SKM-1 (cell line): Measurements from ENCODE around the gene ANKFN1.
"Not testable (repeated sequence)": the region's sequence is repeated elsewhere in the genome, so short reads cannot be mapped to it uniquely, and the experiment has no call there.

Source experiments
- DNase-seq: peaks from one replicate; lab custom pipeline; 2025; ENCODE audit not compliant: unreplicated experiment; lab: John Stamatoyannopoulos, UW

Gene ANKFN1

GRCh38 chr17:56322991-56323390 is 169.7 kb downstream of the ANKFN1 start:
- DNase-seq: no peak

DNA sequence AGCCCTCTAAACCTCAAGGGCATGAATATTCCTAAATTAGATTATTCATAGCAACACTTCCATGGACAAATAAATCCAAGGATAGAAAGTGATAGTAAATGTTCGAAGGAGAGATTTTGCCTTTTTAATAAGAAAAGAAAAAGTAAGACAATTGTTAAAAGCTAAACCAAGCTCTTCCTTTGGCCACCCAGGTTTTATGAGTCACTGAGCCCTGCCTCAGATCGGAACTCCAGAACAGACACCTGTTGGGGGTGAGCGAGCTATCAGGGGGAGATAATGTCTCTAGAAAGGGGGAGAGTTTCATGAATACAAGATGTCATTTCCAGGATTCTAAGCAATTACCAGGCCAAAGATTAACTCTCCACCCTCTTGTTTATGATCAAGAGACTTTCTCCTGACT is 171.4 kb downstream of the ANKFN1 start:
- DNase-seq: no peak

- DNase-seq: no peak
Observed at GRCh38 chr17:56325313-56326000, 172.2 kb downstream of the ANKFN1 start.

GRCh38 chr17:56326001-56326359 is 172.7 kb downstream of the ANKFN1 start:
- no peak for DNase-seq

- DNase-seq: no peak
Observed at GRCh38 chr17:56347639-56348038, 194.4 kb downstream of the ANKFN1 start.

- DNase-seq: no peak
Observed at GRCh38 chr17:56350592-56350991, 197.3 kb downstream of the ANKFN1 start.

DNA sequence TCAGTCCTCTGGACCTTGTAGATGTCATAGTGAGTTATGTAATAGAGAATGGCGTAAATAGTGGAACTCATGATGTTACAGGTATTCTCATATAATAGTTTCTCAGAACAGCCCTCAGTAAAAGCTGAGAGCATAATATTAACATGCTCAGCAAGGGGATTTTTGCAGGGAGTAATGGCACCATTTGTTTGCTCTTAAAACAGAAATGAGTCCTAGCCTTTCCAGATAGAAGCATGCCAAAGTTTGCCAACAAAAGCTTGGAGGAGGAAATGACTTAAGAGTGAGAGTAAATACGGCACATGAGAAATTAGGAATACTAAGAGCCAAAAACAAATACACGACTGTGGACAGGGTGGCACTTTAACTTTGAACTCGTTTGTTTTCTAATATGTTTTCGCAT is 198.4 kb downstream of the ANKFN1 start:
- no peak for DNase-seq

DNA sequence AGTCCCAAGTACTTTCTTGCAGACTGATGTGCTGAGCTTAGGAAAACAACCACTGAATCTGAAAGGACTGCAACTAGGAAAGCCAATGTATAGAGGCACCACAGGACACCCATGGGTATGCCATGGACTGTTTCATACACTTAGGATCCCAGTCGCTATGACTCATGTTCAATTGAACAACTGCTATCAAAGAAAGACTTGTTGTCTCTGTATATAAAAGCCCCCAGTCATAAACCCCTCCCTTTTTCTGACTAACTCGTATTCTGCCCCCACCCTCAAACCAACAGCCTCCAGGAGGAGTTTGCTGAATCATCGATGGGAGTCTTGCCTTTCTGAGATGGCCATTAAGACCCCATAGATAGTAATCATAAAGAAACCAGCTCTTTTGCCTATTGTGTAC is 205.4 kb downstream of the ANKFN1 start:
- DNase-seq: no peak

GRCh38 chr17:56359518-56359917 is 206.2 kb downstream of the ANKFN1 start:
- no peak for DNase-seq

- no peak for DNase-seq
Observed at GRCh38 chr17:56367366-56367765, 214.1 kb downstream of the ANKFN1 start.

DNA sequence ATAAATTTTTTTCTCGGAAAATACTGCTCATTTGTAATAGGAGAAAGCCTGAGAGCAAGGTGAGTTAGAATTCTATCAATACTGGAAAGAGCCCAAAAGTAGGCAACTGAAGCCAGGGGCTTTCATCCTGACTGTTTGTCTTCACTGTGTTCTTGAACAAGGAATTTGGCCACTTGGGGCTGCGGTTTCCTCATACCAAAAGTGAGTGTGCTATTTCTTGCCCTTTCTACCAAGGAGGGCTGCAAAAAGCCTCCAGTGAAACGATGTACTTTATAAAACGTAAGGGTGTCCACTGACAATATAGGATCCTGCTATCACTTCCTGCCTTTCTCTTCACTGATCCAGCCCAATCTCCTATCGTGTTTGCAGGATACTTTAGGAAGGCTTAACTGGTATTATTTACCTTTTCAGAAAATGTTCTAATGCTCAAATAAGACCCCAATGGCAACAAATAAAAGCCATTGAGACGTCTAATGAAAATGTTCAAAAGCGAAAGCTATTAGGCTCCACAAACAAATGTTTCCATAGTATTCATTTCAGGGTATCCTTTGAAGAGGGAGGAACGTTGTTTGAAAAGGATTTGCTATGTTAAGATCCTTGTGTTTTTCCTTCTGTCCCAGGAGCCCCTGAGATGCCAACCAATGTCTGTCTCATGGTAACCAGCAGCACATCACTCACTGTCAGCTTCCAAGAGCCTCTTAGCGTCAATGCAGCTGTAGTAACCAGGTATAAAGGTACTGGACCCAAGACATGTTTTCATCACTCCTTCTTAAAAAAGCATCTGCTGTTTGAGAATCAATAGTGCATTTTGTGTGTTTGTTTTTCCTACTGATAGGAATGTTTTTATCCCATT is 220.9 kb downstream of the ANKFN1 start:
- no peak for DNase-seq

- peak; percentile 10 for DNase-seq
Observed at GRCh38 chr17:56389356-56389755, 236.1 kb downstream of the ANKFN1 start.

DNA sequence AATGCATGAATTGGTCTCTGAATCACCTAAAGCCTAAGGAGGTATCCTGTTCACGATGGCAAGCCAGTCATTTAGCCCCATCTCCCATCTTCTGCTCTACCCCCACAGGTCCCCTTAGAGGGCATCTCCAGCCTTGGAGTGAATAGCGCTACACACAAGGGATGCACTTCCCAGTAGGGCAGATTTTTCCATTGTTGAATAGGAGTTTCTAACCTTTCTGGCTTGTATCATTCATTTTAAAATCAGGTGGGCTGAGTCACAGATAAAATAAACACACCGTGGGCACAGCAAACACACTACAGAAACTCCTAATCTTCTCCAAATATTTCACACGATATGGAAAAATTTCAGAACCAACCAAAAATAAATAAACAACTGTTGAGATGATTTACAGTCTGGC is 239.0 kb downstream of the ANKFN1 start:
- DNase-seq: no peak

GRCh38 chr17:56393156-56393555 is 239.9 kb downstream of the ANKFN1 start:
- DNase-seq: no peak

GRCh38 chr17:56395787-56396186 is 242.5 kb downstream of the ANKFN1 start:
- DNase-seq: no peak

DNA sequence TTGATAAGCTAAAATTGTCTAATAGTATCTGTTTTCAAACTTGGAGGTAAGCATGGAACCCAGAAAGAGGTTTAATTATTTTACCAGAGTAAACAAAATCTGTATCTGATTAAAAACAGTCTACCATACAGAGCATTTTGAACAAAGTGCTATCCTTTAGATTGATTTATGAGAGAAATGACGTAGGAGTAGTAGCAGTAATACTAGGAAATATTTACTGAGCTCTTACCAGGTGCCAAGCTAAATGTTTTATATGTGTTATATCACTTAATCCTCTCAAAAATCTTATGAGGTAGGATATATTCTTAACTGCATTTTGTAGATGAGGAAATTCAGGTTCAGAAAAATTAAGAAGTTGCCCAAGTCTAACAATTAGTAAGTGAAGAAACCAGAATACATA is 253.8 kb downstream of the ANKFN1 start:
- no peak for DNase-seq

- DNase-seq: not testable (repeated sequence)
Observed at GRCh38 chr17:56412356-56412755, 259.1 kb downstream of the ANKFN1 start.

DNA sequence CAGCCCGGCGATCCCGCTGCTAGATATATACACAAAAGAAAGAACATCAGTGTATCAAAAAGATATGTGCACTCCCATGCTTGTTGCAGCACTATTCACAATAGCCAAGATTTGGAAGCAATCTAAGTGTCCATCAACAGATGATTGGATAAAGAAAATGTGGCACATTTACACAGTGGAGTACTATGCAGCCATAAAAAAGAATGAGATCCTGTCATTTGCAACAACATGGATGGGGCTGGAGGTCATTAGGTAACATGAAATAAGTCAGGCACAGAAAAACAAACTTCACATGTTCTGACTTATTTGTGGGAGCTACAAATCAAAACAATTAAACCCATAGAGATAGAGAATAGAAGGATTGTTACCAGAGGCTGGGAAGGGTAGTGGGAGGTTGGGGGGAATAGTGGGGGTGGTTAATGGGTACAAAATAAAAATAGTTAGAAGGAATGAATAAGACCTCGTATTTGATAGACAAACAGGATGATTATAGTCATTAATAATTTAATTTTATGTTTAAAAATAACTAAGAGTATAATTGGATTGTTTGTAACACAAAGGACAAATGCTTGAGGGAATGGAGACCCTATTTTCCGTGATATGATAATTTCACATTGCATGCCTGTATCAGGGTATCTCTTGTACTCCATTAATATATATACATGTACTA is 263.5 kb downstream of the ANKFN1 start:
- no peak for DNase-seq

GRCh38 chr17:56424005-56424404 is 270.7 kb downstream of the ANKFN1 start:
- no peak for DNase-seq

- no peak for DNase-seq
Observed at GRCh38 chr17:56424543-56425044, 271.3 kb downstream of the ANKFN1 start.

DNA sequence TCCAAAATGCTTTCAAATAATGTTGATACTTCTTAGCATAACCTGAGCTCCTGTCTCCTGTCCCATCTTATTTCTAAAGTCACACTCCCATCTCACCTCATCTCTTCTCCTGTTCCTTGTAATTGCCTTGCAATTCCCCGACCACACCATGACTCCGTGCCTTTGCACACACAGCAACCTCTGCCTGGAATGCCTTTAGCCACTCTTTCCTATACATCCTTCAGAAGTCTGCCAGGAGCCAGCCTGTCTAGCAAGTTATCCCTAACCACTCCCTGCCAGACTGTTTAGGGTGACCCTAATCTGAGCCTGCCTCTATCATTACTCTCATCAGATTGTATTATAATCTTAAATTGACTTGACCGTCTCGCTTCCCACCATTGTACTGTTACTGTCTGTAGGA is 272.2 kb downstream of the ANKFN1 start:
- DNase-seq: no peak

GRCh38 chr17:56426901-56427300 is 273.6 kb downstream of the ANKFN1 start:
- no peak for DNase-seq
